Breast epithelium (tissue), 4 donors: ENCODE data around the gene SERTAD4. TPM values are rescaled to one million over a fixed set of nuclear protein-coding genes. Genes with fewer than 3 reads are reported as not detected.

Experiments
- DNase-seq, 2 donors: peaks; one replicate each; pipeline ENCODE4 v3.0.0-alpha.2; 2019; ENCODE audit warnings: low spot score in 2 of 2
- H3K27ac ChIP-seq, 2 donors: fragments of 200-600 bp; sonication (generic) in 1 of 2; one replicate each; pipeline ENCODE4 v1.5.1; 2016 to 2019; ENCODE audit warnings: mild to moderate bottlenecking in 1 of 2
- H3K27me3 ChIP-seq, 2 donors: fragments of 200-600 bp; sonication (generic) in 1 of 2; one replicate each; pipeline versions ENCODE4 v1.5.1 to v1.6.0; 2017 to 2019; ENCODE audit warnings: control low read depth in 1 of 2, mild to moderate bottlenecking in 1 of 2
- H3K36me3 ChIP-seq: fragments of 200-600 bp; one replicate; pipeline ENCODE4 v1.5.1; 2019
- H3K4me1 ChIP-seq, 2 donors: fragments of 200-600 bp; sonication (generic); one replicate each; pipeline ENCODE4 v1.5.1; 2016 to 2019; ENCODE audit warnings: control low read depth in 1 of 2
- H3K4me3 ChIP-seq, 3 donors: fragments of 200-600 bp; sonication (generic); 1 replicate in 2 of 3; 2 replicates in 1 of 3; pipeline ENCODE4 v1.5.1; 2016 to 2019; ENCODE audit warnings: mild to moderate bottlenecking in 3 of 3, moderate library complexity in 2 of 3
- H3K9me3 ChIP-seq, 2 donors: fragments of 200-600 bp; sonication (generic) in 1 of 2; one replicate each; pipeline ENCODE4 v1.5.1; 2016 to 2019; ENCODE audit warnings: control low read depth in 1 of 2
- CTCF ChIP-seq, 3 donors: fragments of 450-650 bp; IDR thresholded peaks; one replicate each; pipeline ENCODE4 v1.5.1; 2016 to 2017; ENCODE audit warnings: antibody characterized with exemption in 3 of 3, mild to moderate bottlenecking in 3 of 3, moderate library complexity in 3 of 3
- POLR2A ChIP-seq: fragments of 450-650 bp; IDR thresholded peaks from one replicate; pipeline ENCODE4 v1.6.1; 2016; ENCODE audit warnings: antibody characterized with exemption, mild to moderate bottlenecking, moderate library complexity
- POLR2AphosphoS5 ChIP-seq, 3 donors: sonication (generic); formaldehyde crosslinking; IDR thresholded peaks; one replicate each; pipeline ENCODE4 v1.6.1; 2017; ENCODE audit warnings: antibody characterized with exemption in 3 of 3
- intact Hi-C: fragments of 100-400 bp; cut with DNase I; formaldehyde crosslinking; loops from one replicate; pipeline ENCODE4 v1.15.1; 2023; ENCODE audit warnings: low total_unique reads
- total RNA-seq, 3 donors: library from RNA; depleted of rRNA; stranded (reverse); fragments of >200 nt; gene quantifications; one replicate each; pipeline ENCODE4 v1.1.0, GENCODE V29; 2016

SERTAD4 gene
- total RNA-seq, 3 donors from 2014 or later, result 0.80 to 47.9 (median 7.9) TPM

DNA sequence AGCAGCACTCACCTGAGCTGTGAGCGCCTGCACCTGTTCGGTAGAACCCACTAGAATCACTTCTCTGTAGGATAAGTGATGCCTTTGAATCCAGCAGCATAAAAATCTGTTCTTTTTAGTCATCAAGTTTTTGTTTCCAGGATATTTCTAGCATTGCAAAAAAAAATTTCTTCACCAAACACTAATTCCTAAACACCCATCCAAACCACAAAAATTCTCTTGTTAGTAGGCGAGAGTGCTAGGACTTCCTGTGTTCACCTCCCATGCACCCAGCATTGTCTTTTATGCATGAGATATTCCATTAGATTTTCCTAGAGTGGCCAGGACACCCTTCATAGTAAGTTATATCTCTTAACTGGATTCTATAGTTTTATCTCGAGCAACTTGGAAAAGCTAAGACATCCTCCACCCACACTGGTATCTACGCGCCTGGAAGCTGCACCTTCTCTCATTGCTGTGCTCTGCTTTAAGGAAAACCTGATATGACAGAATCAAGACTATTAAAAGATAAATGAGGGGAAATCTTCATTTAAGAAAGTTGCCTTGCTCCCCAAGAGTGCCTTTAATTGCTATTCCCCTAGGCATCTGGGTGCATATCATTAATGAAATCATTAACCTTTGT, 12.3 kb downstream of the SERTAD4 start:
- Histone ChIP-seq H3K27me3 (no peaks in the 10 kb centered on the region), H3K4me1 (peaks cover 0 to 8% of the 10 kb centered on the region in 2 donors), H3K4me3 (no peak overlapping the region), H3K27ac (no peak overlapping the region), H3K36me3 (no peaks in the 10 kb centered on the region), H3K9me3 (no peaks in the 10 kb centered on the region)
- no peak for TF ChIP-seq POLR2AphosphoS5 (IDR thresholded peaks at IDR 0.05)
- TF ChIP-seq POLR2A, result no peak
- TF ChIP-seq CTCF (IDR thresholded peaks at IDR 0.05), result no peak
- no peak for DNase-seq
- intact Hi-C loops, result no loop called here

- intact Hi-C loops, result no loop called here
- DNase-seq, result no peak
- Histone ChIP-seq H3K27me3 (no peaks in the 10 kb centered on the region), H3K4me3 (no peak overlapping the region), H3K4me1 (peaks cover 0 to 8% of the 10 kb centered on the region in 2 donors), H3K27ac (no peak overlapping the region), H3K9me3 (no peaks in the 10 kb centered on the region), H3K36me3 (no peaks in the 10 kb centered on the region)
- TF ChIP-seq POLR2AphosphoS5 (IDR thresholded peaks at IDR 0.05) (no peak), POLR2A (no peak), CTCF (IDR thresholded peaks at IDR 0.05) (no peak)
Observed at GRCh38 chr1:210246447-210246846, 13.9 kb downstream of the SERTAD4 start.

GRCh38 chr1:210248341-210248740, 15.7 kb downstream of the SERTAD4 start:
- no peak for DNase-seq
- H3K27ac ChIP-seq, result no peak overlapping the region
- H3K4me1 ChIP-seq, result peaks cover 0 to 8% of the 10 kb centered on the region in 2 donors
- no peaks in the 10 kb centered on the region for H3K27me3 ChIP-seq
- H3K4me3 ChIP-seq, result no peak overlapping the region
- H3K36me3 ChIP-seq, result no peaks in the 10 kb centered on the region
- intact Hi-C loops, result no loop called here
- no peaks in the 10 kb centered on the region for H3K9me3 ChIP-seq
- TF ChIP-seq POLR2AphosphoS5 (IDR thresholded peaks at IDR 0.05), result no peak
- TF ChIP-seq CTCF (IDR thresholded peaks at IDR 0.05), result no peak
- no peak for TF ChIP-seq POLR2A

GRCh38 chr1:210250665-210250997, 18.0 kb downstream of the SERTAD4 start:
- Histone ChIP-seq H3K4me1 (no peaks in the 10 kb centered on the region), H3K27me3 (no peaks in the 10 kb centered on the region), H3K4me3 (peak overlapping the region; percentile 37 to 79 (median 60)), H3K27ac (no peak overlapping the region), H3K9me3 (no peaks in the 10 kb centered on the region), H3K36me3 (no peaks in the 10 kb centered on the region)
- no peak for DNase-seq
- TF ChIP-seq POLR2AphosphoS5 (IDR thresholded peaks at IDR 0.05) (no peak), CTCF (IDR thresholded peaks at IDR 0.05) (no peak), POLR2A (no peak)
- intact Hi-C loops, result no loop called here

- no peaks in the 10 kb centered on the region for H3K27me3 ChIP-seq
- DNase-seq, result no peak
- H3K36me3 ChIP-seq, result no peaks in the 10 kb centered on the region
- H3K4me3 ChIP-seq, result peak overlapping the region; percentile 37 to 79 (median 60)
- H3K4me1 ChIP-seq, result no peaks in the 10 kb centered on the region
- H3K9me3 ChIP-seq, result no peaks in the 10 kb centered on the region
- peak overlapping the region; percentile 40 to 52 for H3K27ac ChIP-seq
- intact Hi-C loops, result no loop called here
- no peak for TF ChIP-seq CTCF (IDR thresholded peaks at IDR 0.05)
- TF ChIP-seq POLR2A, result no peak
- TF ChIP-seq POLR2AphosphoS5 (IDR thresholded peaks at IDR 0.05), result no peak
Observed at GRCh38 chr1:210250998-210251679, 18.5 kb downstream of the SERTAD4 start.
